Liver (tissue), 3 donors: ENCODE results near the gene DNAJC5.

Experiments
- EGR1 ChIP-seq, 2 donors: IDR thresholded peaks; 2 replicates each; pipeline ENCODE4 v1.6.1; 2016 to 2018; ENCODE audit warnings: antibody characterized with exemption in 2 of 2, low read depth in 2 of 2
- FOXA2 ChIP-seq: IDR thresholded peaks from 2 replicates; pipeline ENCODE4 v1.6.1; 2016; ENCODE audit warnings: antibody characterized with exemption
- GABPA ChIP-seq, 2 donors: IDR thresholded peaks in 1 of 2; conservative IDR thresholded peaks in 1 of 2; 2 replicates each; pipeline ENCODE4 v1.6.1; 2016; ENCODE audit warnings: antibody characterized with exemption in 2 of 2, mild to moderate bottlenecking in 1 of 2, moderate library complexity in 1 of 2
- JUND ChIP-seq, 2 donors: IDR thresholded peaks; 2 replicates each; pipeline ENCODE4 v1.6.1; 2016; ENCODE audit warnings: antibody characterized with exemption in 2 of 2
- MAX ChIP-seq: IDR thresholded peaks from 2 replicates; pipeline ENCODE4 v1.6.1; 2016; ENCODE audit warnings: antibody characterized with exemption
- RAD21 ChIP-seq, 2 donors: IDR thresholded peaks; 2 replicates each; pipeline ENCODE4 v1.6.1; 2016; ENCODE audit warnings: antibody characterized with exemption in 2 of 2, mild to moderate bottlenecking in 2 of 2
- REST ChIP-seq: IDR thresholded peaks from 2 replicates; pipeline ENCODE4 v1.6.1; 2016; ENCODE audit warnings: antibody characterized with exemption, mild to moderate bottlenecking
- RXRA ChIP-seq, 2 donors: IDR thresholded peaks; 2 replicates each; pipeline ENCODE4 v1.6.1; 2017 to 2018; ENCODE audit warnings: antibody characterized with exemption in 2 of 2, mild to moderate bottlenecking in 1 of 2
- SP1 ChIP-seq: IDR thresholded peaks from 2 replicates; pipeline ENCODE4 v1.6.1; 2018; ENCODE audit warnings: antibody characterized with exemption, mild to moderate bottlenecking
- TAF1 ChIP-seq: conservative IDR thresholded peaks from 2 replicates; pipeline ENCODE4 v1.6.1; 2016; ENCODE audit warnings: antibody characterized with exemption, mild to moderate bottlenecking
- YY1 ChIP-seq: IDR thresholded peaks from 2 replicates; pipeline ENCODE4 v1.6.1; 2016; ENCODE audit warnings: antibody characterized with exemption, mild to moderate bottlenecking
- TF ChIP-seq, protein P1 (sequence below): fragments of 150-350 bp; IDR thresholded peaks from 2 replicates; pipeline ENCODE4 v1.5.1; 2017; ENCODE audit warnings: improper control_type of control experiment, low read depth, low read length; ENCODE audit not compliant: missing input control
- TF ChIP-seq, protein P2 (sequence below): IDR thresholded peaks from 2 replicates; pipeline ENCODE4 v1.6.1; 2016; ENCODE audit warnings: antibody characterized with exemption
- TF ChIP-seq, protein P3 (sequence below): IDR thresholded peaks from 2 replicates; pipeline ENCODE4 v1.6.1; 2016; ENCODE audit warnings: antibody characterized with exemption
- donor health status: healthy.
- donor health status: healthy.

DNA sequence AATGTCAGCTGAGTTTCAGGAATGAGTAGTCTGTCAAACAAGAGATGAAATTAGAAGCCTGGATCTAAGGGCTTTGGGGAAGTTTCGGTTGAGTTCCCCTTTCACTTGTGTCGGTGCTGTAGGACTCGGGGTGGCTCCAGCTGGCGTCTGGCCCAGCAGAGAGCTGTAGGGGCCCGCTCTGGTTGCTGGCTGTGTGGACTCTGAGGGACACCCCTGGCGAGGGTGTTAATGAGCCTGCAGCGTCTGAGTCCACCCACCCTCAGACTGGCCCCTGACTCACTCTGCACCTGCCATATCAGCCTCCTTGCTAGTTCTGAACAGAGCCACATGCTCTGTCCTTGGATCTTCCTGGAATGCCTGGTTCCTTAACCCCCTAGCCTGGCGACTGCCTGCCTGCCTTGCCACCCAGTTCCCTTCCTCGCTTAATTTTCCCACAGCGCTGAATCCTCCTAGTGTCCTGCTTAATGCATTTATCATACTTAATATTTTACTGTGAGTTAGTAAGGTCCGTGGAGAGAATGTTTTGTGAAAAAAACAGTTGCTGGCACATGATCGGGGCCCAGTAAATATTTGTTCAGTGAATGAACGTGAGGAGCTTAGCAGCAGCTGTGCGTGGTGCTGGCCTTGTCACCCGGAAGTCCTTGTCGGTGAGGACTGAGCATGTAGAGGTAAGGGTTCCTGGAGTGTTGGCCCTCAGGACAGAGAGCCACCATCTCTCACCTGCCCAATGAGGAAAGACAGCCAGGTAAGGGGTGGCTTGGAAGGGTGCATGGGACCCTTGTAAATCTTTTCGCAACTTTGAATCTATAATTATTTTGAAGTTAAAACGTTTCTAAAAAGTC is 1.6 kb downstream of the DNAJC5 start:
- no peak for TF ChIP-seq YY1
- TF ChIP-seq, protein P1, sequence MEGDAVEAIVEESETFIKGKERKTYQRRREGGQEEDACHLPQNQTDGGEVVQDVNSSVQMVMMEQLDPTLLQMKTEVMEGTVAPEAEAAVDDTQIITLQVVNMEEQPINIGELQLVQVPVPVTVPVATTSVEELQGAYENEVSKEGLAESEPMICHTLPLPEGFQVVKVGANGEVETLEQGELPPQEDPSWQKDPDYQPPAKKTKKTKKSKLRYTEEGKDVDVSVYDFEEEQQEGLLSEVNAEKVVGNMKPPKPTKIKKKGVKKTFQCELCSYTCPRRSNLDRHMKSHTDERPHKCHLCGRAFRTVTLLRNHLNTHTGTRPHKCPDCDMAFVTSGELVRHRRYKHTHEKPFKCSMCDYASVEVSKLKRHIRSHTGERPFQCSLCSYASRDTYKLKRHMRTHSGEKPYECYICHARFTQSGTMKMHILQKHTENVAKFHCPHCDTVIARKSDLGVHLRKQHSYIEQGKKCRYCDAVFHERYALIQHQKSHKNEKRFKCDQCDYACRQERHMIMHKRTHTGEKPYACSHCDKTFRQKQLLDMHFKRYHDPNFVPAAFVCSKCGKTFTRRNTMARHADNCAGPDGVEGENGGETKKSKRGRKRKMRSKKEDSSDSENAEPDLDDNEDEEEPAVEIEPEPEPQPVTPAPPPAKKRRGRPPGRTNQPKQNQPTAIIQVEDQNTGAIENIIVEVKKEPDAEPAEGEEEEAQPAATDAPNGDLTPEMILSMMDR = no peak
- TF ChIP-seq REST = no peak
- TF ChIP-seq, protein P2, sequence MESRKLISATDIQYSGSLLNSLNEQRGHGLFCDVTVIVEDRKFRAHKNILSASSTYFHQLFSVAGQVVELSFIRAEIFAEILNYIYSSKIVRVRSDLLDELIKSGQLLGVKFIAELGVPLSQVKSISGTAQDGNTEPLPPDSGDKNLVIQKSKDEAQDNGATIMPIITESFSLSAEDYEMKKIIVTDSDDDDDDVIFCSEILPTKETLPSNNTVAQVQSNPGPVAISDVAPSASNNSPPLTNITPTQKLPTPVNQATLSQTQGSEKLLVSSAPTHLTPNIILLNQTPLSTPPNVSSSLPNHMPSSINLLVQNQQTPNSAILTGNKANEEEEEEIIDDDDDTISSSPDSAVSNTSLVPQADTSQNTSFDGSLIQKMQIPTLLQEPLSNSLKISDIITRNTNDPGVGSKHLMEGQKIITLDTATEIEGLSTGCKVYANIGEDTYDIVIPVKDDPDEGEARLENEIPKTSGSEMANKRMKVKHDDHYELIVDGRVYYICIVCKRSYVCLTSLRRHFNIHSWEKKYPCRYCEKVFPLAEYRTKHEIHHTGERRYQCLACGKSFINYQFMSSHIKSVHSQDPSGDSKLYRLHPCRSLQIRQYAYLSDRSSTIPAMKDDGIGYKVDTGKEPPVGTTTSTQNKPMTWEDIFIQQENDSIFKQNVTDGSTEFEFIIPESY = no peak
- no peak for TF ChIP-seq TAF1
- TF ChIP-seq, protein P3, sequence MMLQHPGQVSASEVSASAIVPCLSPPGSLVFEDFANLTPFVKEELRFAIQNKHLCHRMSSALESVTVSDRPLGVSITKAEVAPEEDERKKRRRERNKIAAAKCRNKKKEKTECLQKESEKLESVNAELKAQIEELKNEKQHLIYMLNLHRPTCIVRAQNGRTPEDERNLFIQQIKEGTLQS = no peak
- peak in 1 of 2 donors; percentile 74 for TF ChIP-seq RXRA (IDR thresholded peaks at IDR 0.05)
- TF ChIP-seq RAD21 (IDR thresholded peaks at IDR 0.05) = no peak
- TF ChIP-seq FOXA2 = peak; percentile 68
- peak in 1 of 2 donors; percentile 77 for TF ChIP-seq GABPA (IDR thresholded peaks at IDR 0.05 in 1 of 2, conservative IDR thresholded peaks at IDR 0.05 in 1 of 2)
- TF ChIP-seq EGR1 (IDR thresholded peaks at IDR 0.05; ENCODE audit: low read depth in 2 of 2) = no peak
- TF ChIP-seq MAX = peak; percentile 84
- peak; percentile 34 for TF ChIP-seq SP1
- no peak for TF ChIP-seq JUND (IDR thresholded peaks at IDR 0.05)
